ENCODE measurements around the gene STMP1.
"Not testable (repeated sequence)": the region's sequence is repeated elsewhere in the genome, so short reads cannot be mapped to it uniquely, and the experiment has no call there.

Gene STMP1

GRCh38 chr7:135634191-135634878 is 28.0 kb upstream of the STMP1 start:
- DNase-seq (ENCODE audit: low read depth), result no peak
- TF ChIP-seq CTCF (IDR thresholded peaks at IDR 0.05; ENCODE audit: low read depth, low read length, missing control alignments), result no peak
- H3K4me3 ChIP-seq (ENCODE audit: low read depth, low read length), result no peak overlapping the region

GRCh38 chr7:135639690-135640089 is 22.6 kb upstream of the STMP1 start:
- DNase-seq (ENCODE audit: low read depth); H3K4me3 ChIP-seq (ENCODE audit: low read depth, low read length): not testable (repeated sequence)

DNA sequence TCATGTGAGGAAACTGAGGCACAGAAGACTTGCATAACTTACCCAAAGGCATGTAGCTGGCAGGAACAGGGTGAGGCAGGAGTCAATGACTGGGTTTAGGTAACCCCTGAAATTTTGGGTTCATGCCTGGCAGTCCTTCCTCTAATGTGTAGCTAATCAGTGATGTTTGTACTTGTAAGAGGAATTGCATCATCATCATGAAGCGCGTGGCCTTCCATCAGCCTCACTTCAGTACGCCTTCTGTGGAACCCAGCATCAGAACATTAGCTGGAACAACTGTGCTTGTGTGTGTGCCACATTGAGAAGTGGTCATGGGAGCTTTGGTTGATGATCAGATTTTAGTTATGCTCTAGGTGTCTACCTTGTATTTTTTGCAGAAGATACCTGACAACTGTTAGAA is 18.2 kb upstream of the STMP1 start:
- no peak overlapping the region for H3K4me3 ChIP-seq (ENCODE audit: low read depth, low read length)
- no peak for TF ChIP-seq CTCF (IDR thresholded peaks at IDR 0.05; ENCODE audit: low read depth, low read length, missing control alignments)
- no peak for DNase-seq (ENCODE audit: low read depth)

DNA sequence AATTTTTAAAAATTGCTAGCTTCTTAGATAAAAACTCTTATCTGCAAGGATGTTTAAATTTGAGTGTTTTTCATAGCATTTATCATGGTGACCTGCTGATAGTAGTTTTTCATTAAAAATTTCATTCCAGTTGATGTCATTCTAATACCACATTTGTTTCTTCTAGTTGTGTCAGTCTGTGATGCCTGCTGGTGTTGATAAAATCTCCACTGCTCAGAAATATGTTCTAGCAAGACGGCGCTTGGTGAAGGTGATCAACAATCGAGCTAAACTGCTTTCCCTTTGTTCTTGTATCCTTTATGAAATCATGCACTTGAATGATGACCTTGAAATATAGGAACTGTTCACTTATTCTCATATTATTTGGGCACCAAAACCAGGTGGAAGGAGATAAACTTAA is 17.6 kb upstream of the STMP1 start:
- TF ChIP-seq CTCF (IDR thresholded peaks at IDR 0.05; ENCODE audit: low read depth, low read length, missing control alignments), result no peak
- no peak for DNase-seq (ENCODE audit: low read depth)
- no peak overlapping the region for H3K4me3 ChIP-seq (ENCODE audit: low read depth, low read length)

- DNase-seq (ENCODE audit: low read depth), result no peak
- H3K4me3 ChIP-seq (ENCODE audit: low read depth, low read length), result no peak overlapping the region
- peak; percentile 61 for TF ChIP-seq CTCF (IDR thresholded peaks at IDR 0.05; ENCODE audit: low read depth, low read length, missing control alignments)
Measured at GRCh38 chr7:135645296-135645904, 16.9 kb upstream of the STMP1 start.

GRCh38 chr7:135647755-135648154 is 14.6 kb upstream of the STMP1 start:
- H3K4me3 ChIP-seq (ENCODE audit: low read depth, low read length), result no peak overlapping the region
- no peak for TF ChIP-seq CTCF (IDR thresholded peaks at IDR 0.05; ENCODE audit: low read depth, low read length, missing control alignments)
- no peak for DNase-seq (ENCODE audit: low read depth)

DNA sequence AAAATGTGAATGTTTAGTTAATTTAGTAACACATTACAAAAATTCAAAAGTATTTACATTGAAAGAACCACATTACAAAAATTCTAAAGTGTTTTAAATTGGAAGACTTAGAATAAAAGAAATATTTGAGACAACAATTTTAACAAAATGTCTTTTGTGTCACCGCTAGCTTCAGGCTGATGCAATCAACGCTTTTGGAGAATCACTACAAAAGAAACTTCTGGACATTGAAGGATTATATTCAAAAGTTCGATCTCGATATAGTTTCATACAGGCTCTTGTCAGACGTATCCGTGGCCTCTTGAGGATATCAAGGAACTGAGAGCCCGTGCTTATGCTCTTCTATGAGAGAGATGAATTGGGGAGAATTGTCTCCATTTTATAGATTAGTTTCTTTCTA is 14.1 kb upstream of the STMP1 start:
- no peak overlapping the region for H3K4me3 ChIP-seq (ENCODE audit: low read depth, low read length)
- no peak for TF ChIP-seq CTCF (IDR thresholded peaks at IDR 0.05; ENCODE audit: low read depth, low read length, missing control alignments)
- DNase-seq (ENCODE audit: low read depth), result no peak

All from GM12864 (cell line).